Measurements from ENCODE around the gene NDUFB8.
A peak's percentile ranks its signal among the peaks of the same experiment; 100 is the strongest.

The NDUFB8 gene

DNA sequence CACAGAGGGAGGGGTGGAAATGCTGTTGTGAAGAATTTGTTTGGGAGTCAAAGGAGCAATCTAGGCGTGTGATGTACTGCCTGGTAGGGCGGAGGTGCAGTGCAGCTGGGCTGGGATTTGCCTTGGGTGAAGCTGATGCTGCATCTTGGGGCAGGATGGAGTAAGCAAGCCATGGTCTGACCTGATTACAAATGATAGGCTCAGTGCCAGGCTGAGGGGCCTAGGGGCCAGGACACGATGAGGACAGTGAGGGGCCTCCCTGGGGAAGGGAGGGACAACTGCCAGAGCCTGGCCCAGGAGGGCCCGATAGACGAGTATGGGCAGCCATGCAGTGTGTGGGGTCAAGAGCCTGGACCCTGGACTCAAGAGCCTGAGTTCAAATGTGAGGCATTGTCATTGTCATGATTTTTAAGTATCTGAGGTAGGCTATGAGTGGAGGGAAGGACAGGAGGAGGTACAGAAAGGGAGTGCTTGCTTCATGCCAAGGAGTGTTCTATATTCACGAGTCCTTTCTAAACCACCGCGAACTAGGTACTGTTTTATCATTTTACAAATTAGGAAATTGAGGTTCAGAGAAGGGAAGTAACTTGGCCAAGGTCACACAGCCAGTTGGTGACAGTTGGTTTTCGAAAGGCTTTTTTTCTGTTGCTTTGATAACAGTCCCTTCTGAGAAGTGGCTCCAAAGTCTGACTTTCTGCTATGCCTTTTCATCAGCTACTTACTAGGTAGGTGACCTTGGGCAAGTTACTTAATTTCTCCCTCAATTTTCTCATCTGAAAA is 35.7 kb upstream of the NDUFB8 start:
- no peaks in the 10 kb centered on the region for H3K36me3 ChIP-seq
- H3K4me3 ChIP-seq (ENCODE audit: low read depth, low read length), result no peak overlapping the region
- TF ChIP-seq, protein P1, sequence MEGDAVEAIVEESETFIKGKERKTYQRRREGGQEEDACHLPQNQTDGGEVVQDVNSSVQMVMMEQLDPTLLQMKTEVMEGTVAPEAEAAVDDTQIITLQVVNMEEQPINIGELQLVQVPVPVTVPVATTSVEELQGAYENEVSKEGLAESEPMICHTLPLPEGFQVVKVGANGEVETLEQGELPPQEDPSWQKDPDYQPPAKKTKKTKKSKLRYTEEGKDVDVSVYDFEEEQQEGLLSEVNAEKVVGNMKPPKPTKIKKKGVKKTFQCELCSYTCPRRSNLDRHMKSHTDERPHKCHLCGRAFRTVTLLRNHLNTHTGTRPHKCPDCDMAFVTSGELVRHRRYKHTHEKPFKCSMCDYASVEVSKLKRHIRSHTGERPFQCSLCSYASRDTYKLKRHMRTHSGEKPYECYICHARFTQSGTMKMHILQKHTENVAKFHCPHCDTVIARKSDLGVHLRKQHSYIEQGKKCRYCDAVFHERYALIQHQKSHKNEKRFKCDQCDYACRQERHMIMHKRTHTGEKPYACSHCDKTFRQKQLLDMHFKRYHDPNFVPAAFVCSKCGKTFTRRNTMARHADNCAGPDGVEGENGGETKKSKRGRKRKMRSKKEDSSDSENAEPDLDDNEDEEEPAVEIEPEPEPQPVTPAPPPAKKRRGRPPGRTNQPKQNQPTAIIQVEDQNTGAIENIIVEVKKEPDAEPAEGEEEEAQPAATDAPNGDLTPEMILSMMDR (IDR thresholded peaks at IDR 0.05; ENCODE audit: low read depth, low read length), result no peak
- no peaks in the 10 kb centered on the region for H3K4me1 ChIP-seq
- DNase-seq, result no peak
- H3K9me3 ChIP-seq, result no peaks in the 10 kb centered on the region
- peaks cover 6% of the 10 kb centered on the region; the same call in 1 of the 2 replicates for H3K27me3 ChIP-seq

DNA sequence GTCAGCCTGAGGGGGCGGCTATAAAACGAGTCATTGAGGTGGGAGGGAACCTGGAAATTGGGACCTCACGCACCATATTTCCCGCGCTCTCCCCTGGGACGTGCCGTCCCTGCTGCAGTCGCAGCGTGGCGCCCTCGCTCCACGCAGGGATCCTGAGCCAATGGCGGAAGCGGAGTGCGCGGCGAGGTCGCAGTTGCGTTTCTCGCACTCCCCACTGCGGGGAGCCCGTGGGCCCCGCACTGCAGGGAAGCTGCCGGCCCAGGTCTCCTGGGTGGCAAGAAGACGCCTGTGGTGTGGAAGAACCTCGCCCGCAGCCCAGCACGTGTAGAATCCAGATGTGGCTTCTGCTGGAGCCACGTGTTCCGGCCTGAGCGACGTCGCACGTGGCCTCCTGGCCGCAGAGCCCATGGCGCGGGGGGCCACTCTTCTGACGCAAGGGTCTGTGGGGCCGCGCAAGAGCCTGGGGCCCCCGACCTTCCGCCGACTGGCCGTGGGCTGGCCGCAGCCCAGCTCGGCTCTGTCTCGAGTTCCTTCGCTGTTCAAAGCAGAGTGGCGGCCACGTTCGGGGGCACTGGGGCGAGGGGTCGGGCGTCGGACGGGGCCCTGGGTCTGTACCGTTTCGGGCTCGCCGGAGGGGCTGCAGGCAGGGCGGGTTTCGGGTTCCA is 32.5 kb upstream of the NDUFB8 start:
- TF ChIP-seq, protein P1 (IDR thresholded peaks at IDR 0.05; ENCODE audit: low read depth, low read length), result peak; percentile 99
- H3K9me3 ChIP-seq, result no peaks in the 10 kb centered on the region
- no peak overlapping the region for H3K4me3 ChIP-seq (ENCODE audit: low read depth, low read length)
- no peaks in the 10 kb centered on the region for H3K4me1 ChIP-seq
- DNase-seq, result peak; percentile 89
- H3K36me3 ChIP-seq, result no peaks in the 10 kb centered on the region
- H3K27me3 ChIP-seq, result peaks cover 6% of the 10 kb centered on the region; the same call in 1 of the 2 replicates

DNA sequence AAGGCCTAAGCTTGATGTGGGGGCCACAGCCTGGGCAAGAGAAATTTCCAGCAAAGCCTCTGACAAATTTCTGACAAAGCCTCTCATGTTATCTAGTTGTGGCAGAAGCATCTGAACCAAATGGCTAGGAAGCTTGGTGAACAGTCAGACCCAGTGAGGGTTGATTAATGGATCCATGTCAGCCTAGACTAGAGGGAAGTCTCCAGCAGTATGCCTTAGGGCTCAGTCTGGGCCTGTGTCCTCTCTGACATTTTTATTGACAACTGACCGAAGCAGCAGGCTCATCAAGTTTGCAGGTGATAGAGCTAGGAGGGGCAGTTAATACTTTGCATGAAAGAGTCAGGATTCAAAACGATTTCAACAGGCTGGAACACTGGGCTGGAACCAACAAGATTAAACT is 31.3 kb upstream of the NDUFB8 start:
- Histone ChIP-seq H3K9me3 (no peaks in the 10 kb centered on the region), H3K4me3 (ENCODE audit: low read depth, low read length) (no peak overlapping the region), H3K27me3 (peaks cover 6% of the 10 kb centered on the region; the same call in 1 of the 2 replicates), H3K36me3 (no peaks in the 10 kb centered on the region), H3K4me1 (no peaks in the 10 kb centered on the region)
- TF ChIP-seq, protein P1 (IDR thresholded peaks at IDR 0.05; ENCODE audit: low read depth, low read length), result no peak
- no peak for DNase-seq

DNA sequence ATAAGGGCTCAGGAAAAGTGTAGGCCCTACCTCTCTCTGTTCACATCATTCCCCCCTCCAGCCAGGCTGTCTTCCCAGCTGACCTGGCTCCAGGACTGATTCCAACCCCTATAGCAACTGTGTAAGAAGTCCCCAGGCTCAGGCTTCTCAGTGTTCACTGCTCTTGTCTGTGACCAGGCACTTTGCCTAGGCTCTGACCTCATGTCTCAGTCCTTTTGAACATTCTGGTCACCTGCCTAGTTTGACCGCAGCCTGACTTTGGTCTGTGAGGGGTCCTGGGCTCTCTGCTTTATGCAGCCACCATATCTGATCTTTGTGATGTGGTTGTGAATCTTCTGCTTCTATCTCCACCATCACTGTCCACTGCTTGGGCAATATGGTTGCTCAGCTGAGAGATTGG is 30.6 kb upstream of the NDUFB8 start:
- H3K9me3 ChIP-seq, result no peaks in the 10 kb centered on the region
- no peak overlapping the region for H3K4me3 ChIP-seq (ENCODE audit: low read depth, low read length)
- peaks cover 6% of the 10 kb centered on the region; the same call in 1 of the 2 replicates for H3K27me3 ChIP-seq
- DNase-seq, result no peak
- no peaks in the 10 kb centered on the region for H3K4me1 ChIP-seq
- TF ChIP-seq, protein P1 (IDR thresholded peaks at IDR 0.05; ENCODE audit: low read depth, low read length), result no peak
- no peaks in the 10 kb centered on the region for H3K36me3 ChIP-seq

DNA sequence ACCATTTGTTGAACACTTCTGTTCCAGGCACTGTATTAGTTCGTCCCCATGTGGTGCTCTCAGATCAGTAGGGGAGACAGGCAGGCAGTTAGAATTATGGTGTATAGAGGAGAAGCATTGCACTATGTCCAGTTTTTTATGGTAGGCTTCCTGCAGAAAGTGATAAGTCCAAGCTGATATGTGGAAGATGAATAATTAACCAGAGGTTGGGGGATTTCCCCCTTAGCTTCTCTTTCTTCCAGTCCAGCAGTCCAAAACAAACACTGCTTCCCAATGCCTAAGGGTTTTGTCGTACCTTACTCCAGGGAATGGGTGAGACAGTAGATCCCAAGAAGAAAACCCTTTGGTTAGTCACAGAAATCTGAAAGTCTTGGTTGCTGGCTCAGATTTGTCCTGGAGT is 25.2 kb upstream of the NDUFB8 start:
- DNase-seq, result no peak
- Histone ChIP-seq H3K4me3 (ENCODE audit: low read depth, low read length) (no peak overlapping the region), H3K4me1 (no peaks in the 10 kb centered on the region), H3K36me3 (no peaks in the 10 kb centered on the region), H3K27me3 (no peaks in the 10 kb centered on the region), H3K9me3 (no peaks in the 10 kb centered on the region)
- TF ChIP-seq, protein P1 (IDR thresholded peaks at IDR 0.05; ENCODE audit: low read depth, low read length), result no peak

DNA sequence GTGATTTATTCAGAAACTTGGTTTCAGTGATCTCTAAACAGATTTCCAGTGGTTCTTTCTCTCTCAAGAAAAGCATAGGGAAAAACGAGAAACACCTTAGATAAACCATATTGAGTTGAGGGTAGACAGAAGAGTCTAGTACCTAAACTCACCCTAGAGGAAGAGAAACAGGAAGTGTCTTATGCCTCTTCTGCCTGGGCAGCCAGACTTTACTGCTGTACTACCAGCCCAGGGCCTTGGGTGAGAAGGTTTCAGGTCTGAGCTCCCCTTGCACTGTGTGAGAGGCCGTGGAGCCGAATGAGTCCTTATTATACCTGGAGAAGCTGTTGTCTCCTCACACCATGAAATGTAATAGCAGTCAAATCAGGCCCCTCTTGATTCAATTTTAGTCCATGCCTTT is 24.3 kb upstream of the NDUFB8 start:
- Histone ChIP-seq H3K27me3 (no peaks in the 10 kb centered on the region), H3K36me3 (no peaks in the 10 kb centered on the region), H3K9me3 (no peaks in the 10 kb centered on the region), H3K4me1 (no peaks in the 10 kb centered on the region), H3K4me3 (ENCODE audit: low read depth, low read length) (no peak overlapping the region)
- no peak for DNase-seq
- TF ChIP-seq, protein P1 (IDR thresholded peaks at IDR 0.05; ENCODE audit: low read depth, low read length), result no peak
